Thymus (tissue), 11 donors: ENCODE data around the gene DHCR7. TPM values are rescaled to one million over a fixed set of nuclear protein-coding genes. Genes with fewer than 3 reads are reported as not detected.

Source experiments
- DNase-seq, 9 donors: peaks; one replicate each; pipeline ENCODE4 v3.0.0-alpha.2; 2013; ENCODE audit warnings: low spot score in 9 of 9, low read depth in 6 of 9, missing footprints in 1 of 9
- H3K27ac ChIP-seq, 2 donors: one replicate each; pipeline ENCODE4 v1.5.1; 2013; ENCODE audit warnings: control low read depth in 1 of 2, low read depth in 1 of 2, low read length in 1 of 2, mild to moderate bottlenecking in 1 of 2, moderate library complexity in 1 of 2
- H3K27me3 ChIP-seq, 2 donors: one replicate each; pipeline ENCODE4 v1.5.1; 2013; ENCODE audit warnings: low read length in 1 of 2; ENCODE audit not compliant: control insufficient read depth in 2 of 2, insufficient read depth in 1 of 2
- H3K36me3 ChIP-seq, 2 donors: one replicate each; pipeline ENCODE4 v1.5.1; 2013; ENCODE audit warnings: low read length in 1 of 2, mild to moderate bottlenecking in 1 of 2, moderate library complexity in 1 of 2; ENCODE audit not compliant: control insufficient read depth in 2 of 2, insufficient read depth in 2 of 2
- H3K4me1 ChIP-seq, 2 donors: one replicate each; pipeline ENCODE4 v1.5.1; 2013; ENCODE audit warnings: low read length in 2 of 2; ENCODE audit not compliant: control insufficient read depth in 2 of 2, insufficient read depth in 2 of 2
- H3K4me3 ChIP-seq, 2 donors: one replicate each; pipeline ENCODE4 v1.5.1; 2013; ENCODE audit warnings: low read length in 2 of 2, control low read depth in 1 of 2, mild to moderate bottlenecking in 1 of 2
- H3K9me3 ChIP-seq, 2 donors: one replicate each; pipeline ENCODE4 v1.5.1; 2013; ENCODE audit warnings: low read length in 1 of 2, mild to moderate bottlenecking in 1 of 2; ENCODE audit not compliant: control insufficient read depth in 2 of 2, insufficient read depth in 1 of 2
- WGBS: extraction: QIAGEN DNeasy Blood & Tissue Kit; methylation state at CpG from one replicate; pipeline ENCODE4 v1.1.7; 2013; 5-methylcytosine and 5-hydroxymethylcytosine counted together
- polyA plus RNA-seq: library from polyadenylated mRNA; stranded (reverse); fragments of 200-250 nt; gene quantifications from one replicate; pipeline ENCODE4 v1.2.3, GENCODE V29; 2013
- total RNA-seq: library from RNA; stranded (reverse); fragments of 120-200 nt; gene quantifications from one replicate; pipeline ENCODE4 v1.2.4, GENCODE V29; 2013
- donor health status: healthy.

DHCR7 gene
- total and polyA plus RNA-seq, 2 donors = 4.1 to 4.5 TPM

DNA sequence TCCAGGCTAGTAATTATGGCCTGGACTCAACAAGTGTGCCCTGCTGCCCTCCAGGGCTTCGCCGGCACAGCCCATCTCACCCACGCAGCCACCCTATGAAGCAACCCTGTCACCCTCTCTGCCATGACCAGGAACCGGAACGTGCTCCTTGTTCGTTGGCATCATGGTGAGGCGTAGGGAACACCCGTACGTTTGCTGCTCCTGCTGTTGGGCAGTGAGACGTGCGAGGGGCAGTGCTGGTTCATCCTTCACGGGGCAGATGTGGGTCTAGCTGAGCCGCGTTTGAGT is 25.5 kb upstream of the DHCR7 start:
- no peak overlapping the region for H3K27ac ChIP-seq
- no peaks in the 10 kb centered on the region for H3K4me1 ChIP-seq
- no peaks in the 10 kb centered on the region for H3K27me3 ChIP-seq
- H3K4me3 ChIP-seq = no peak overlapping the region
- peaks cover 35 to 72% of the 10 kb centered on the region in 2 donors for H3K36me3 ChIP-seq
- DNase-seq = no peak
- 99% methylated on average over 14 of the region's 14 CpGs for WGBS
- no peaks in the 10 kb centered on the region for H3K9me3 ChIP-seq

- DNase-seq = no peak
- Histone ChIP-seq H3K4me3 (no peak overlapping the region), H3K4me1 (no peaks in the 10 kb centered on the region), H3K36me3 (peaks cover 30 to 67% of the 10 kb centered on the region in 2 donors), H3K27ac (no peak overlapping the region), H3K27me3 (no peaks in the 10 kb centered on the region), H3K9me3 (no peaks in the 10 kb centered on the region)
- WGBS = 96% methylated on average over 33 of the region's 33 CpGs
These were observed 25.0 kb upstream of the DHCR7 start for GRCh38 chr11:71472941-71473792.

- no peak overlapping the region for H3K27ac ChIP-seq
- WGBS = 98% methylated on average over 10 of the region's 10 CpGs
- no peaks in the 10 kb centered on the region for H3K9me3 ChIP-seq
- no peak overlapping the region for H3K4me3 ChIP-seq
- no peak for DNase-seq
- H3K27me3 ChIP-seq = no peaks in the 10 kb centered on the region
- no peaks in the 10 kb centered on the region for H3K4me1 ChIP-seq
- peaks cover 27 to 59% of the 10 kb centered on the region in 2 donors for H3K36me3 ChIP-seq
These were observed 24.2 kb upstream of the DHCR7 start for GRCh38 chr11:71472357-71472885.

DNA sequence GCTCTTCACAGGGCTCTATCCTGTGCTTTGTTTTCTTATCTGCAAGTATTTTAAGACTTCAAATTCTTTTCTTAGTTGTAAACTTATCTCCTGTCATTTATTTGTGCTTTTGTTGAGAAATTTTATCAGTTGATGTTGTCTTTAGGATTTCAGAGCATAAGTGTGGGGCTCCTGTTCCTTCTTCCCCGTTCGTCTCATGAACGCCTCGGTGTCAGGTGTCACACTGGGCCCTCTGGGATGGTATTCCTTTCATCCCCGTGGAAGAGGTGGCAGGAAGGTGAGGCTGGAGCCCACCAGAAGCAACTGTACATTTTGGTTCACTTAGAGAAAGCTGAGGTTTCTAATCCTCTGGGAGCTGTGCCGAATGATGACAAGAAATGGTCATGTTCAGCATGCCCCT is 22.8 kb upstream of the DHCR7 start:
- WGBS = 71% methylated on average over 6 of the region's 6 CpGs
- no peaks in the 10 kb centered on the region for H3K4me1 ChIP-seq
- no peak overlapping the region for H3K27ac ChIP-seq
- H3K4me3 ChIP-seq = no peak overlapping the region
- DNase-seq = no peak
- no peaks in the 10 kb centered on the region for H3K9me3 ChIP-seq
- peaks cover 23 to 57% of the 10 kb centered on the region in 2 donors for H3K36me3 ChIP-seq
- H3K27me3 ChIP-seq = no peaks in the 10 kb centered on the region

DNA sequence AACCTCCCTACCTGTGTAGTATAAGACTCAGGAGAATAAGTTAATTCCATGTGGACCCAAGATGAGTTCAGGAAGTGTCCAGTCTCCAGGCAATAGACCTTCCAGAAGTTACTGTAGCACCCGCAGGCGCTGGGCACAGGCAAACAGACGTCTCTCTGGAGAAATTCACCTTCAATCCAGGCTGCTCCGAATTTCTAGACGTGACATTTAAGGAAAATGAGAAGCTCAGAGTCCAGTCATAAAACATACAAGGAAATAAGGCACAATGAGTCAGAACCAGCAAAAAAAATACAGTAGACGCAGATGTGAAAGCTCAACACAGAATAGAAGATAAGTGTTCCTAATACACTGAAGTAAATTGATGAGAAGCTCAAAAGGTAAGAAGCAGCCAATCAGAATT is 19.0 kb upstream of the DHCR7 start:
- Histone ChIP-seq H3K27ac (no peak overlapping the region), H3K4me3 (no peak overlapping the region), H3K27me3 (no peaks in the 10 kb centered on the region), H3K9me3 (no peaks in the 10 kb centered on the region), H3K36me3 (peaks cover 21 to 40% of the 10 kb centered on the region in 2 donors), H3K4me1 (no peaks in the 10 kb centered on the region)
- WGBS = 99% methylated on average over 6 of the region's 6 CpGs
- DNase-seq = no peak

DNA sequence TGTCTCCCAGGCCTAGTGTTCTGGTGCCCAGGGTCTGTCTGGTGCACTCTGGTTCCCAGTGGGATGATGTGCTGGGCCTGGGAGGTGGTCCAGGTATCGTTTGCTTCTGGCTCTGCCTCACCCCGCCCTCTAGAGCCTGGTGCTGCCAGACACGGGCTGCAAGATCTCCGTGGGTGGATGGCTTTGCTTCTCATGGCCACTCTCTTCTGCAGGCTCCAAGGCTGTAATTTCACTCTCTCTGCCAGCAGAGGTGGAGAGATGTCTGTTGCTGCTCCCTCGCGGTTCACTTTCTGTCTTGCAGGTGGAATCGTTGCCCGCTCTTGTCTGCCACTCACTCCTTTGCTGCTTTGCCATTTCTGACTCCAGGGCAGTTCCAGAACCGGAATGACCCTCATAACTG is 18.2 kb upstream of the DHCR7 start:
- Histone ChIP-seq H3K27ac (no peak overlapping the region), H3K4me3 (no peak overlapping the region), H3K4me1 (no peaks in the 10 kb centered on the region), H3K9me3 (no peaks in the 10 kb centered on the region), H3K27me3 (no peaks in the 10 kb centered on the region), H3K36me3 (peaks cover 20 to 45% of the 10 kb centered on the region in 2 donors)
- no peak for DNase-seq
- 96% methylated on average over 9 of the region's 9 CpGs for WGBS

GRCh38 chr11:71465054-71465453 is 16.9 kb upstream of the DHCR7 start:
- Histone ChIP-seq H3K27me3 (no peaks in the 10 kb centered on the region), H3K36me3 (peaks cover 30 to 57% of the 10 kb centered on the region in 2 donors), H3K4me1 (no peaks in the 10 kb centered on the region), H3K27ac (no peak overlapping the region), H3K4me3 (no peak overlapping the region), H3K9me3 (no peaks in the 10 kb centered on the region)
- WGBS = 99% methylated on average over 4 of the region's 4 CpGs
- no peak for DNase-seq

DNA sequence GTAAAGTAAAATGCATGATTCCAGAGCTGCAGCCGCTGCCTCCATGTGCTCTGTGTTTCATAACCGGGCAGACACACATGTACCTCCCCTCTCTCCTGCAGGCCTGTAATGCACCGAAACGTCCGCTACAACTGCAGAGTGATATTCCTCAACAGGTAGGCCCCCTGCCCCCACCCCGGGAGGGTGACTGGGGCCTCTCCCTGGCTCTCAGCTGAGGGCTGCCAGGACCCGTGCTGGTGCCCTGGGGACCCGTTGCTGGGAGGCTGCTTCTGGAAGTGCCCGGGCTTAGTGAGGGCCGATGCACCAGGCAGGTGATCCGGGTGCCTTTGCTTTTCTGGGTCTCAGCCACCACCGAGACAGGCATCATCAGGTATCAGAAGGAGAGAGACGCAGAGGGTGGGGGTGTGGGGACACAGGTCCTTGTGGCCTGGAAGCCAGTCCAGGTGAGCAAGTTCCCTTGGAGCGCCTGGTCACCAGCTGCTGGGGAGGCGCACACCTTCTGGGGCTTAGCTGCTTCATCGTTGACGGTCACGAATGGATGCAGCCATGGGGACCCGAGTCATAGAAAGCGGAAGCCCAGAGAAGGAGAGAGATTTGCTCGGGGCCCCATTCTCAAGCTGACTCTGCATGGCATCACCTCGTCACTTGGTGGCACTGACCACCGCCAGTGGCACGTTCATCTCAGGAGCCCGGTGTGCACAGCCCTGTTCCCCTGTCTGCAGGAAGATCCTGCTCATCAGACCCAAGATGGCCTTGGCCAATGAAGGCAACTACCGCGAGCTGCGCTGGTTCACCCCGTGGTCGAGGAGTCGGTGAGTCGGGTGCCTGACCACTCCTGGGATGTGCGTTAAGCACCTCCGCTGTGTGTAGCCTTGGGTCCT is 15.4 kb upstream of the DHCR7 start:
- no peaks in the 10 kb centered on the region for H3K4me1 ChIP-seq
- no peak overlapping the region for H3K4me3 ChIP-seq
- H3K36me3 ChIP-seq = peaks cover 43 to 68% of the 10 kb centered on the region in 2 donors
- no peaks in the 10 kb centered on the region for H3K9me3 ChIP-seq
- DNase-seq = no peak
- no peak overlapping the region for H3K27ac ChIP-seq
- H3K27me3 ChIP-seq = no peaks in the 10 kb centered on the region
- 96% methylated on average over 34 of the region's 34 CpGs for WGBS

DNA sequence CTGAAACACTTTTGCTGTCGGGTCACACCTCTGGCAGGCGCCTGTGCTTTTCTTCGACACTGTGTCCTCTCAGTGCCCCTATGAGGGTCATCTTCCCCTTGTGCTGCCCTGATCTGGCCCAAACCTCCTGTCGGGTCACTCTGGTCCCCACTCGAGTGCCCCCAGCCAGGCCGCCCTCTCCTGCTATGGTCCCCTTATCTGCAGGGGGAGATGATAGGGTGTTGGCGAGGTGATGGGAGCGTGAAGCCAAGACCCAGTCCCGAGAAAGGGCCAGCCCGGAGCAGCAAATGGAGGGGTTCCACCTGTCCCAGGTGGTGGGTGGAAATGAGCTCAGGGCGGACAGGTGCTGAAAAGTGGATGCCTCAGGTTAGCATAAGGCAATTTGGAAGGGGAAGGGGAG is 14.5 kb upstream of the DHCR7 start:
- H3K4me1 ChIP-seq = no peaks in the 10 kb centered on the region
- no peaks in the 10 kb centered on the region for H3K9me3 ChIP-seq
- WGBS = 98% methylated on average over 11 of the region's 11 CpGs
- peaks cover 52 to 73% of the 10 kb centered on the region in 2 donors for H3K36me3 ChIP-seq
- no peak overlapping the region for H3K4me3 ChIP-seq
- no peak overlapping the region for H3K27ac ChIP-seq
- H3K27me3 ChIP-seq = no peaks in the 10 kb centered on the region
- DNase-seq = no peak
